OCI-LY1 (cell line): ENCODE results near the gene RARRES2.

Experiments used
- H2AFZ ChIP-seq: fragments of 200-600 bp; sonication (generic), shearing (Covaris generic); 2 replicates; pipeline ENCODE4 v1.6.0; 2014; ENCODE audit warnings: antibody characterized with exemption, mild to moderate bottlenecking, low read length
- H3F3A ChIP-seq: fragments of 200-600 bp; sonication (generic), shearing (Covaris generic); 2 replicates; pipeline ENCODE4 v1.6.0; 2014; ENCODE audit warnings: mild to moderate bottlenecking, antibody characterized with exemption, low read length, moderate library complexity; ENCODE audit not compliant: insufficient read depth
- H3K27ac ChIP-seq: fragments of 200-600 bp; sonication (generic); 2 replicates; pipeline ENCODE4 v1.5.1; 2014; ENCODE audit warnings: low read length, mixed run types, mild to moderate bottlenecking, low read depth; ENCODE audit not compliant: poor library complexity, severe bottlenecking
- H3K27me3 ChIP-seq: fragments of 200-600 bp; sonication (generic); 2 replicates; pipeline ENCODE4 v1.6.0; 2014; ENCODE audit warnings: antibody characterized with exemption, mild to moderate bottlenecking, low read length, moderate library complexity; ENCODE audit not compliant: insufficient read depth
- H3K36me3 ChIP-seq: fragments of 200-600 bp; sonication (generic); 2 replicates; pipeline ENCODE4 v1.6.1; 2014; ENCODE audit warnings: mild to moderate bottlenecking, antibody characterized with exemption, low read length, moderate library complexity, mixed read lengths; ENCODE audit not compliant: insufficient read depth
- H3K4me1 ChIP-seq: fragments of 200-600 bp; sonication (generic); 2 replicates; pipeline ENCODE4 v1.5.1; 2014; ENCODE audit warnings: mild to moderate bottlenecking, low read length, moderate library complexity; ENCODE audit not compliant: insufficient read depth, severe bottlenecking
- H3K4me2 ChIP-seq: fragments of 200-600 bp; sonication (generic), shearing (Covaris generic); 2 replicates; pipeline ENCODE4 v1.6.1; 2014; ENCODE audit warnings: low read length
- H3K4me3 ChIP-seq: fragments of 200-600 bp; sonication (generic); 2 replicates; pipeline ENCODE4 v1.5.1; 2014; ENCODE audit warnings: low read length, low read depth, mild to moderate bottlenecking, mixed read lengths; ENCODE audit not compliant: poor library complexity, severe bottlenecking
- H3K79me2 ChIP-seq: fragments of 200-600 bp; shearing (Covaris generic); 2 replicates; pipeline ENCODE4 v1.6.1; 2016; ENCODE audit warnings: mixed run types, low read length, mixed read lengths; ENCODE audit not compliant: insufficient read depth
- H3K9ac ChIP-seq: fragments of 200-600 bp; sonication (generic), shearing (Covaris generic); 2 replicates; pipeline ENCODE4 v1.6.1; 2014; ENCODE audit warnings: mild to moderate bottlenecking, low read length, mixed read lengths
- H3K9me2 ChIP-seq: fragments of 200-600 bp; sonication (generic), shearing (Covaris generic); 2 replicates; pipeline ENCODE4 v1.6.1; 2014; ENCODE audit warnings: low read depth, mild to moderate bottlenecking, low read length, mixed read lengths
- H3K9me3 ChIP-seq: fragments of 200-600 bp; shearing (Covaris generic); 2 replicates; pipeline ENCODE4 v1.6.1; 2014; ENCODE audit warnings: low read length, mixed read lengths
- H4K20me1 ChIP-seq: fragments of 200-600 bp; sonication (generic), shearing (Covaris generic); 2 replicates; pipeline ENCODE4 v1.6.0; 2016; ENCODE audit warnings: mild to moderate bottlenecking, low read length; ENCODE audit not compliant: insufficient read depth
- CTCF ChIP-seq: fragments of 200-600 bp; sonication (generic), shearing (Covaris generic); IDR thresholded peaks from 2 replicates; pipeline ENCODE4 v1.5.1; 2017; ENCODE audit warnings: mild to moderate bottlenecking, antibody characterized with exemption, low read length, moderate library complexity, mixed read lengths
- EZH2 ChIP-seq: fragments of 200-600 bp; sonication (generic), shearing (Covaris generic); IDR thresholded peaks from 2 replicates; pipeline ENCODE4 v1.8.0; 2017; ENCODE audit warnings: borderline replicate concordance, mixed run types, mild to moderate bottlenecking, antibody characterized with exemption, low read length, moderate library complexity, mixed read lengths

The RARRES2 gene

GRCh38 chr7:150338166-150338829 lies 3.1 kb downstream of the RARRES2 start:
- H3K4me3 ChIP-seq = no peak overlapping the region
- H3K27me3 ChIP-seq = peaks cover under 1% of the 10 kb centered on the region; the same call in 1 of the 2 replicates
- H3K36me3 ChIP-seq = no peaks in the 10 kb centered on the region
- no peaks in the 10 kb centered on the region for H3K9me3 ChIP-seq
- H3K9ac ChIP-seq = no peak overlapping the region
- no peaks in the 10 kb centered on the region for H3K4me1 ChIP-seq
- TF ChIP-seq CTCF (no peak), EZH2 (no peak)
- H3K9me2 ChIP-seq = no peaks in the 10 kb centered on the region
- no peak overlapping the region for H2AFZ ChIP-seq
- H3K79me2 ChIP-seq = no peaks in the 10 kb centered on the region
- no peak overlapping the region for H3K27ac ChIP-seq
- no peaks in the 10 kb centered on the region for H4K20me1 ChIP-seq
- no peak overlapping the region for H3K4me2 ChIP-seq
- no peaks in the 10 kb centered on the region for H3F3A ChIP-seq

- Histone ChIP-seq H3K9ac (no peak overlapping the region), H2AFZ (no peak overlapping the region), H3K27ac (no peak overlapping the region), H3K9me2 (no peaks in the 10 kb centered on the region), H3K79me2 (no peaks in the 10 kb centered on the region), H3K4me2 (no peak overlapping the region), H3K36me3 (no peaks in the 10 kb centered on the region), H4K20me1 (no peaks in the 10 kb centered on the region), H3K4me3 (no peak overlapping the region), H3K27me3 (no peaks in the 10 kb centered on the region), H3F3A (no peaks in the 10 kb centered on the region), H3K4me1 (no peaks in the 10 kb centered on the region), H3K9me3 (no peaks in the 10 kb centered on the region)
- TF ChIP-seq EZH2 (no peak), CTCF (no peak)
These were observed 3.8 kb downstream of the RARRES2 start for GRCh38 chr7:150337659-150338081.

GRCh38 chr7:150337179-150337578 lies 4.2 kb downstream of the RARRES2 start:
- no peaks in the 10 kb centered on the region for H3K4me1 ChIP-seq
- no peaks in the 10 kb centered on the region for H3F3A ChIP-seq

More at GRCh38 chr7:150337179-150337578, 4.2 kb downstream of the RARRES2 start:
- Histone ChIP-seq H3K79me2 (no peaks in the 10 kb centered on the region), H3K9me3 (no peaks in the 10 kb centered on the region), H3K27me3 (no peaks in the 10 kb centered on the region), H2AFZ (no peak overlapping the region), H4K20me1 (no peaks in the 10 kb centered on the region), H3K4me2 (no peak overlapping the region), H3K27ac (no peak overlapping the region), H3K4me3 (no peak overlapping the region), H3K9ac (no peak overlapping the region), H3K9me2 (no peaks in the 10 kb centered on the region), H3K36me3 (no peaks in the 10 kb centered on the region)
- TF ChIP-seq EZH2 (no peak), CTCF (no peak)
